Ammon's horn (tissue), 1 donor: Measurements from ENCODE around the gene BRPF1.

Experiments
- DNase-seq: peaks from one replicate; pipeline ENCODE4 v3.0.0-alpha.2; 2016; ENCODE audit warnings: low spot score

Gene BRPF1

GRCh38 chr3:9736831-9737230, 5.3 kb downstream of the BRPF1 start:
- peak; percentile 55 for DNase-seq

GRCh38 chr3:9739181-9739580, 7.6 kb downstream of the BRPF1 start:
- no peak for DNase-seq

GRCh38 chr3:9742560-9742959, 11.0 kb downstream of the BRPF1 start:
- no peak for DNase-seq

- DNase-seq: no peak
These were observed 12.0 kb downstream of the BRPF1 start for GRCh38 chr3:9743548-9743947.

- no peak for DNase-seq
These were observed 12.6 kb downstream of the BRPF1 start for GRCh38 chr3:9744162-9744561.

GRCh38 chr3:9745521-9745920, 14.0 kb downstream of the BRPF1 start:
- no peak for DNase-seq

- peak; percentile 56 for DNase-seq
These were observed 14.8 kb downstream of the BRPF1 start for GRCh38 chr3:9746330-9746729.

- DNase-seq: no peak
These were observed 15.7 kb downstream of the BRPF1 start for GRCh38 chr3:9747267-9747666.

GRCh38 chr3:9748031-9748430, 16.5 kb downstream of the BRPF1 start:
- DNase-seq: no peak

GRCh38 chr3:9749296-9749644, 17.7 kb downstream of the BRPF1 start:
- no peak for DNase-seq

GRCh38 chr3:9749645-9750555, 18.4 kb downstream of the BRPF1 start, which contains the start of gene OGG1:
Gene OGG1, plus strand, starts transcription at chr3:9749952. Its CDS starts 335 bp downstream, at chr3:9750287.
- peak; percentile 98 for DNase-seq

- no peak for DNase-seq
These were observed 19.2 kb downstream of the BRPF1 start for GRCh38 chr3:9750556-9751411.

- no peak for DNase-seq
These were observed 23.1 kb downstream of the BRPF1 start for GRCh38 chr3:9754678-9755077.

- no peak for DNase-seq
These were observed 25.9 kb downstream of the BRPF1 start for GRCh38 chr3:9757427-9757826.

- DNase-seq: no peak
These were observed 29.4 kb downstream of the BRPF1 start for GRCh38 chr3:9760779-9761505.

GRCh38 chr3:9761919-9762318, 30.4 kb downstream of the BRPF1 start:
- no peak for DNase-seq

- DNase-seq: no peak
These were observed 31.3 kb downstream of the BRPF1 start for GRCh38 chr3:9762871-9763270.

- DNase-seq: no peak
These were observed 34.3 kb downstream of the BRPF1 start for GRCh38 chr3:9765865-9766264.

GRCh38 chr3:9767418-9767817, 35.9 kb downstream of the BRPF1 start:
- DNase-seq: no peak

- DNase-seq: no peak
These were observed 36.7 kb downstream of the BRPF1 start for GRCh38 chr3:9768141-9768775.

GRCh38 chr3:9769012-9769411, 37.5 kb downstream of the BRPF1 start:
- no peak for DNase-seq
